ENCODE results near the gene GDF2.

The GDF2 gene

GRCh38 chr10:47371629-47372485, 49.6 kb downstream of the GDF2 start:
- DNase-seq: no peak

DNA sequence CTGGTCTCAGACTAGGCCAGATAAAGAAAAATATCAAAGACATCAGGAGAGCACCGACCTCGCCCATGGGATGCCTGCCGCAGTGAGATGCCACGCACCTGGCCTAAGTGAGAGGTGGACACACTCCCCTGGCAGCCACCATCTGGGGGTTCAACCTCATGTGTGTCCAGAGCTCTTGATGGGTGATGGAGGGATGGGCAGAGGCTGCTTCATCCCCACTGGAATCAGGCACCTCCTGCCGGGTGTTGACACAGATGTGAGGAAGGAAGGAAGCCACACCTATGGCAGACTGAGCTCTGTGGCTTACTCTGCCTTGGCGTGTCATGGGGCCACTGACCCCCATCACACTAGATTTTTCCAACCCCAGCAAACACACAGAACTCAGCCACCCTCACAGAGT, 50.5 kb downstream of the GDF2 start:
- DNase-seq: no peak

DNA sequence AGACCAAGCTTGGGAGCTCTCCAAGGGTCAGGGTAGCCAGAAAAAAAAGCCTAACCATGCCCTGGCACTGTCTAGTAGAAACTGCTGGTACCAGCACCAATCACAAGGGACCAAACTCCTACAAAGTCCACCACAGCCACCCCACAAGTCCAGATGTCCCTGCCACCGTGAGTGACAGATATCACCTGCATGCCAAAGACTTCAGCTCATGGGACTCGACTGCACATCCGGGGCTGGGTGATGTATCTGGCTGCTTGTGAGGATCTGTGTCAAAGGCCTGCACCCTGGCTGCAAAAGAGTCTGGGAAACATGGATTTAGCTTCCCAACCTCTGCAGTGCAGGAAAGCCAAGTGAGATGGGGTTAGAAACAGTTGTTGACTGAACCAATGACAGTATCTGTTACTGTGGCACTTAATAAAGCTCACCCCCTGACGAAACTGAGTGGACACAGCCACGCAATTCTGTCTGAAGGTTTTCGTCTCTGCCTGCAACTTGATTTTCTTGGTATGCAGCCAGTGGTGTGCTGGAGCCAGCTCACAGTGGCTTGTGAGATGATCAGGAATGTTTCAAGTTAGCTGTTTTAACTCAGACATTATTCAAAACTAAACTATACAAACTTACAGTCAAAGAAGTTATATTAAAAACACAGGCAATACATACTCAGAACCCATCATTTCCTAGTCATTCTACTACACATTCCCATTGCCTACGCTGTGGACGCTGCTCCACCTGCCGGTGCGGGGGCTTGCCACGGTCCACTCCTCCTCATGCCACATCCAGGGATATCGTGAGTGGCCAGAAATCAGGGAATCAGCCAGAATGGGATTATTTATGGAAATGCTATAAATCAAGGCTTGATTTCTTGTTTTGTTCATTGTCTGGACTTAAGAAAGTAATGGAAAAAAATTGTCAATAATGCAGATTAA, 52.6 kb downstream of the GDF2 start:
- no peak for DNase-seq

DNA sequence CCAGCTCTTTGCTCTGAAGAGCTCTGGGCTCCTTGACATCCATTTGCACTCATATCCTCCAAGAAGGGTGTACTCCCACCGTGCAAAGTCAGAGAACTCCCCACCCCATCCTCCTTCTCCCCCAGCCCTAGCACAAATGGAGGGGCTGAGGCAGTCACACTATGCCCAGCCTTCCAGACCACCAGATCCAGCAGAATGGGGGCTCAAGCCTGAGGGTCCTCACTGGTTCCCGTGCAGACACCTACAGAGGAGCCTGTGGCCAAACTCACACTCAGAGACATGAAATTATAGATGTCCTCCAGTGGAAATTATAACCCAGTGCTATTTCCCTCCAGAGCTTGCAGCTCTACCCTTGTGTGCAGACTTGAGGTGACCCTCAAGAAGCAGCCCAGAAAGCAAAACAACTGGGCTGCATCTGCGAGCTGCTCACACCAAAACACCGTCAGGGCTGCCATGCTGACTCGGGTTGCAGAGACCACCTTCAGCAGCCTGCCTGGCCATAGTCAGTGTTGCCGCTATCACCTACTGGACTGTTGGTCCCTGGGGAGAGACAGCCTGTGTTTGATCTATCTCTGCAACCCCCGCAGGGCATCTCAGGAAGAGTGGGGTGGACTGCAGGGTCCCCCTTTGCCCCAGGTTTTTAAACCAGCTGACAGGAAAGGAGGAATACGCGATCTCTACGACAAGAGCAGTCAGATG, 54.4 kb downstream of the GDF2 start:
- no peak for DNase-seq

Measured in T-helper 1 cell (primary cell).